Left forelimb (tissue), 1 donor: ENCODE results near the gene ANKZF1.
"Not testable (repeated sequence)": the region's sequence is repeated elsewhere in the genome, so short reads cannot be mapped to it uniquely, and the experiment has no call there.

ENCODE experiments used
- DNase-seq: peaks from one replicate; pipeline ENCODE4 v3.0.0-alpha.2; 2018; ENCODE audit warnings: low spot score

The ANKZF1 gene

GRCh38 chr2:219254590-219255201 lies 25.1 kb downstream of the ANKZF1 start:
- DNase-seq, result no peak

GRCh38 chr2:219258942-219259341 lies 29.3 kb downstream of the ANKZF1 start:
- not testable (repeated sequence) for DNase-seq

- DNase-seq, result no peak
Measured at GRCh38 chr2:219261024-219261855, 31.6 kb downstream of the ANKZF1 start.

- DNase-seq, result no peak
Measured at GRCh38 chr2:219266232-219266631, 36.6 kb downstream of the ANKZF1 start.

GRCh38 chr2:219266886-219267285 lies 37.3 kb downstream of the ANKZF1 start:
- no peak for DNase-seq

GRCh38 chr2:219268294-219268693 lies 38.7 kb downstream of the ANKZF1 start:
- no peak for DNase-seq

GRCh38 chr2:219269362-219270054 lies 39.9 kb downstream of the ANKZF1 start:
- no peak for DNase-seq

- no peak for DNase-seq
Measured at GRCh38 chr2:219270055-219270372, 40.4 kb downstream of the ANKZF1 start.

GRCh38 chr2:219271021-219271420 lies 41.4 kb downstream of the ANKZF1 start:
- no peak for DNase-seq

GRCh38 chr2:219272356-219272755 lies 42.8 kb downstream of the ANKZF1 start:
- no peak for DNase-seq

- DNase-seq, result no peak
Measured at GRCh38 chr2:219272995-219273394, 43.4 kb downstream of the ANKZF1 start.

GRCh38 chr2:219273937-219274336 lies 44.3 kb downstream of the ANKZF1 start:
- DNase-seq, result no peak

GRCh38 chr2:219274361-219274921 lies 44.8 kb downstream of the ANKZF1 start:
- no peak for DNase-seq

- peak; percentile 87 for DNase-seq
Measured at GRCh38 chr2:219277703-219278654, 48.4 kb downstream of the ANKZF1 start.

- DNase-seq, result no peak
Measured at GRCh38 chr2:219278655-219279150, 49.1 kb downstream of the ANKZF1 start.

GRCh38 chr2:219279151-219279915 lies 49.7 kb downstream of the ANKZF1 start, which contains the start of gene DNAJB2:
Gene DNAJB2 (plus strand): TSS chr2:219279366. CDS start chr2:219279834, 468 bp downstream.
- DNase-seq, result peak; percentile 100

GRCh38 chr2:219279916-219280516 lies 50.4 kb downstream of the ANKZF1 start:
- DNase-seq, result peak; percentile 64

GRCh38 chr2:219280651-219281050 lies 51.0 kb downstream of the ANKZF1 start:
- no peak for DNase-seq

GRCh38 chr2:219281588-219281987 lies 52.0 kb downstream of the ANKZF1 start:
- DNase-seq, result no peak

- DNase-seq, result no peak
Measured at GRCh38 chr2:219282375-219282774, 52.8 kb downstream of the ANKZF1 start.
